Midbrain (tissue), 1 donor: ENCODE measurements around the gene CEP72.
"Not testable (repeated sequence)": the region's sequence is repeated elsewhere in the genome, so short reads cannot be mapped to it uniquely, and the experiment has no call there.

Experiments
- DNase-seq: peaks from one replicate; lab custom pipeline; 2025; lab: John Stamatoyannopoulos, UW

The CEP72 gene

GRCh38 chr5:611731-612486 is at the start of gene CEP72:
CEP72 (plus strand) TSS chr5:612340; CDS start chr5:612362, 22 bp downstream.
- DNase-seq: peak; percentile 93

DNA sequence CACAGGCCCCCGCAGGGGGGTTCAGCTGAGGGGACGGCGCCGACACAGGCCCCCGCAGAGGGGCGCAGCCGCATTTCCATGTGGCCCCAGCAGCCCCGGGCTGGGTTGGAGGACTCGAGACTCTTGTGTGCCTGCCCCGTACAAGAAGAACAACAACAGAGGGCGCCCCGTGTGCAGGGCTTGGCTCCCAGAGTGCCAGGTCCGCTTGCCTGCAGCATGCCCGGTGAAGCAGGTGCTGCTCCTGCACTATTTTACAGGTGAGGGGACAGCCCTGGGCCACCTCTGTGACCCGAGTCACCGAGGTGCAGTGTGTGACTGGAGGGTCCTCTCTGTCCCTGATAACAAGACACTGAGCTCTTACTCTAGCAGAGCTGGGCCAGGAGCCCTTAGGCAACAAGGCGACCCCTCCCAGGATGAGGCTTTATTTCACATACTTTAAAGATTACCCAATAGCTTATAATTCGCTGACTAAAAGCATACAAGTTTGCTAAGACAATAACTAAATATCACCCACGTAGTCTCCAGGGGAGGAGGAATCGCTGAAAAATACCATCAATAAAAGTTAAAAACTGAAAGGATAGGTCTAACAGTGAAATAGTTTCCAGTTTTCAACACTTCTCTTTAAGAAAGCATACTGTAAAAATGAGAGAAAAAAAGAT is 46.2 kb upstream of the CEP72 start:
- no peak for DNase-seq

GRCh38 chr5:566636-567309 is 45.4 kb upstream of the CEP72 start:
- DNase-seq: no peak

GRCh38 chr5:567664-568060 is 44.5 kb upstream of the CEP72 start:
- no peak for DNase-seq

- no peak for DNase-seq
Measured at GRCh38 chr5:568061-568781, 43.9 kb upstream of the CEP72 start.

DNA sequence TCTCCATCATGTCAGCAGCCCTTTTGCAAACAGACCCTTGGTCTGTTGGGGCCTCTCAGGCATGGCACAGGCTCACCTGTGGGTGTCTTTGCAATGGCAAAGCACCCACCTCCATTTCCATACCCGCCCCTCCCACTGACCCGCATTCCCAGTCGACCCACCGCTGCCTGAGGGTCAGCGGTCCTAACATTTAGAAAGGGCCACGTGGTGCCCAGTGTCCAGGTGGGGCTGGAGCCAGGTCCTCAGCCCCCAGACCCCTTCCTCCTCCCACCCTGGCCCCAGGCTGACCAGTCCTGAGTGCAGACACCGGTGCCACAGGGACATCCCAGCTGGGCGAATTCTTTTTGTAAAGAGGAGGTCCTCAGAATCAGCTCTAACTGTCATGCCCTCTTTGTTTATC is 43.3 kb upstream of the CEP72 start:
- DNase-seq: no peak

GRCh38 chr5:569358-569867 is 42.7 kb upstream of the CEP72 start:
- no peak for DNase-seq

DNA sequence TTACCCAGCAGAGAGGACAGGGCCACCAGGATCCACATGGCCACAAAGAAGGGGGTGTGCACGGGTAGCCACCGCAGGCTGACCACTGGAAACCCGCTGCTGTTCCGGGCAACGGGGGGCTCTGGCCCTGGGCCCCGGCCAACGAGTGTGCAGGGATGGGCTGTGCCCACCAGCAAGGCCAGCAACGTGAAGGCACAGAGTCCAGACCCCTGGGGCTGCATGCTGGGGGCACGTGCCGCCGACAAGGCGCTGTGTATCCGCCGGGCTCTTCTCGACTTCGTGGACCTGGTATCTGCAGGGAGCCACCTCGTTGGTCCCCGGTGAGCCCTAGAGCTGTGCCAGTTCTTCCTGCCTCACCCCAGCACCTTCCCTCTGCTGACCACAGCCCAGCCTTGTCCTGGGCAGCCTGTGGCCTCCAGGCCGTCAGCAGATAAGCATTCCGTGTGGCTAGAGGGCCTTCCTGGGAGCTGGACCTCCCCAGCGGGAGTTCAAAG is 42.2 kb upstream of the CEP72 start:
- no peak for DNase-seq

GRCh38 chr5:570446-570845 is 41.7 kb upstream of the CEP72 start:
- DNase-seq: no peak

GRCh38 chr5:570886-571285 is 41.3 kb upstream of the CEP72 start:
- DNase-seq: no peak

DNA sequence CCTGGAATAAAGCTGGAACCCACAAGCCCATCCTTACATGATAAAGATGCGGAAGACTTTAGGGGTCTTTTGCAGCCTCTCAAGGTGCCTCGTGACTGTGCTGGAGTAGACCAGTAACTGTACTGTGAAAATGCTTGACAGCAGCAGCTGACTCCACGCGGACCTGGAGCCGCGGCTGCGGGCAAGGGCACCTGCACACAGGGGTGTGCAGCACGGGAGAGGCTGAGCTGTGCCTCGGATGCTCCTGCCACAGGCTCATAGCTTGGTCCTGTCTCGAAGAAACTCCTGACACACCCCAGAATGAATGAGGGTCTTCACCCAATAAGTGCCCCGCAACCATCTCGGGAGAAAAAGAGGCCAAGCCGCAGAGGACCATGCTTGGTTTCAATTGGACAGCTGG is 40.3 kb upstream of the CEP72 start:
- no peak for DNase-seq

- no peak for DNase-seq
Measured at GRCh38 chr5:572398-573019, 39.6 kb upstream of the CEP72 start.

GRCh38 chr5:573206-573605 is 38.9 kb upstream of the CEP72 start:
- no peak for DNase-seq

- no peak for DNase-seq
Measured at GRCh38 chr5:573976-574375, 38.2 kb upstream of the CEP72 start.

GRCh38 chr5:574906-575305 is 37.2 kb upstream of the CEP72 start:
- no peak for DNase-seq

DNA sequence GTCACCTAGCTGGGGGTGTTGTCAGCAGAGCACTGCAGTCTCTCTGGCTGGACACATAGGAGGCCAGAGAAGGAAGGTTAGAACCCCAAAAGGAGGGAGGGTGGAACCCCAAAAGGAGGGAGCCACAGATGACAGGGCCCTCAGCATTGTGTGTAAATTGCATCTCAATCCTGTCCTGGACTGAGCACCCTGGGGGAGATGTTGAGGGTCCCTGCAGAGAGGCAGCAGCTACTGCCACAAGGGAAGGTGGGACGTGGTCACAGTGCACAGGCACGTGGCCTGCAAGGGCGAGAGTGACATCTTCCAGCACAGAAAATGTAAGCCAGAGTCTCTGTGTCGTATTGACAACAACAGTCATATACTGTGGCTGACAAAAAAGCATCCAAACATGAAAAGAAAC is 36.5 kb upstream of the CEP72 start:
- no peak for DNase-seq

GRCh38 chr5:577214-577613 is 34.9 kb upstream of the CEP72 start:
- DNase-seq: not testable (repeated sequence)

DNA sequence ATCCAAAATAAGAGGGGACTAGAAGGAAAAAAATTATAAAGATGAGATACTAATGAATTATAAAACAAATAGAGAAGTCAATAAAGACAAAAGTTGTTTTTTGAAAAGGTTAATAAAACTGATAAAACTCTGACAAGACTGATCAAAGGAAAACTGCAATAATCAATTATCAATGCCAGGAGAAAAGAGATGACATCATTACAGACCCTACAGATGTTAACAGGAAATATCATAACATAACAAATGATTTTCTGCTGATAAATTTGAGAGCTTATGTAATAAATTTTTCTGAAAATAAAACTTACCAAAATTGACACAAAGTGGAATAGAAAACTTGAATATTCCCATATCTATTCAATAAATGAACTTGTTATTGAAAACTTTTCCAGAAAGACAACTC is 34.3 kb upstream of the CEP72 start:
- no peak for DNase-seq

GRCh38 chr5:579211-579610 is 32.9 kb upstream of the CEP72 start:
- DNase-seq: no peak

DNA sequence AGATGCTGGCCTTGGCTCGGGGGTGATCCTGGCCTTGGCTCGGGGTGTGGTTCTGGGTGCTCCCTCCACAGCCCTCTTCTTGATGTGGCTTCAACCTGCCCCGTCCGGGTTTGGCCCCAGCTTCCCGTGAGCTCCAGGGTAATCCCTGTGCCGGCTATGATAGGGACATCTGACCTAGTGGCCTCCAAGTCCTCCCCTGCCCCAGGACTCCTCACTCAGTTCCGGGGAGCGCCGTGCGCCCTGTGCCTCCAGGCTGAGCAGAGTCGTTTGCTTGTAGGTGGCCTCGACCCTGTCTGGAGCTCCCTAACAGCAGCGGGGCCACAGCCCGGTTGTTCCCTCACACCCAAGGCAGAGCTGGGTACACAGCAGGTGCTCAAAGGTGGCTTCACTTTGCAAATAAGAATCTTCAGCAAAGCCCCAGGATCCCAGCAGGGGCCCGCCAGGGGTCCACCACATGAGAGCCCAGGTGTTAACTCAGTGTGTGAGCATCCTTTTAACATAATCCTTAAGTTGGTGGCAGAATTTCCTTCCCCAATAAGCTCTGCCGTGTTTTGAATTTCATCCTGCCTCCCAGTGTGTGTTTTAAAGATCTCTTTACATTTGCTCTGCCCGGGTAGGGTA is 32.3 kb upstream of the CEP72 start:
- no peak for DNase-seq

DNA sequence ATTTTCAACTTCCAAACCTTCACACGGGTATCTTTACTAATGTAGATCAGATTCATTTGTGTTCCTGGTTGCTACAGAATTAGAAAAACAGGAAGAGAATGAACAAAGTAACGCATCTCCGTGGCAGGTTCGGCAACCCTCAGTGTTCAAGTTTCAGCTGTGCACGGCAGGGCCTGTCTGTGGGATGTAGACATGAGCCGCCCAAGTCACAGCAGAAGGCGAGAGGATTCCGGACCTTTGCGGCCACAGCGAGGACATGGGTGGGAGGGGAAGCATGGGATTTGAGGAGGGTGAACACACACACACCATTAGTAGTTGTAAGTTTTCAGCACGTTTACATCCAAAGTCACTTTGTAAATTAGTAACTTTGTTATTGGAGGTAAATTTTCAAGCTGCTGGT is 31.7 kb upstream of the CEP72 start:
- DNase-seq: no peak
